ENCODE results near the gene NR4A2.

NR4A2 gene

DNA sequence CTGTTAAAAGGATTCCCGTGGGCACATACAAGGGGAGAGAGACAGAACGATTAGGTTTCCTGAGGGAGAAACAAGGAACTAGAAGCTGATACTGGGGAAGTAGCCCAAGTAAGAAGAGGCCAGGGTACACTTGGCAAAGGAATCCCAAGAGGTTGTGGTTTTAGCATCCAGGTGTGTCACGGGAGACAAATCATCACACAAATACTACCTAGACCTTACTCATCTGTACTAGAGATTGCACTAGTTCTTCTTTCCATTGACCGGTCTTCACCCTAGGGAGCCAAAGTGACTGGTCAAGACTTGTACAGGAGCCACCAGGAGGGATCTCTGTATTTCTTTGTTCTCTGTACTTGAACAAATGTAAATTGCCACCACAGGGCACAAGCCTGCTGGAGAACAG lies 14.2 kb upstream of the NR4A2 start:
- no peak for TF ChIP-seq CTCF (IDR thresholded peaks at IDR 0.05; ENCODE audit: borderline replicate concordance, control extremely low read depth, extremely low read depth, insufficient read depth, missing control alignments)
- no peak for DNase-seq (ENCODE audit: low spot score)
- in situ Hi-C loops (cut with MboI; ENCODE audit: low sequenced_read_pairs, unreplicated experiment), result loop anchor here (10.0 kb wide), 1 partner anchor 238 kb away; no protein-coding TSS in a partner anchor

DNA sequence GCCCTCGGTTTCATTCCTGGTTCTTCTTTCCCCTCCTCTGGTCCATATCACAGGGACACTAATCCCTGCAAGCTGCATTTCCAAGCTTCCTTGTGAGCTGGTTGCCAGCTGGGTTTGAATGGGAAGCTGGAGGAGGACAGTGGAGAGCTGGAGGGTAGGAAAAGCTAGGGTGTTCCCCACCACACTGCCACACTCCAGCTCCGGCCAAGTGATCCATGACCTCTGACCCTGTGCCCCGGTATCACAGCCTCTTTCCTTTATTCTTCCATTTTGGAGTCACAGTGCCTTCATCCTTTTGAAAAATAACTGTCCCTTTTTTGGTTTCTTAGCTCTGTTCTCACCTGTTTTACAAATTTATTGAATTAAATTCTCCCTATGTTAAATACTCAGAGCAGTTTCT lies 13.1 kb upstream of the NR4A2 start:
- TF ChIP-seq CTCF (IDR thresholded peaks at IDR 0.05; ENCODE audit: borderline replicate concordance, control extremely low read depth, extremely low read depth, insufficient read depth, missing control alignments), result no peak
- DNase-seq (ENCODE audit: low spot score), result no peak
- in situ Hi-C loops (cut with MboI; ENCODE audit: low sequenced_read_pairs, unreplicated experiment), result loop anchor here (10.0 kb wide), 1 partner anchor 239 kb away; no protein-coding TSS in a partner anchor

DNA sequence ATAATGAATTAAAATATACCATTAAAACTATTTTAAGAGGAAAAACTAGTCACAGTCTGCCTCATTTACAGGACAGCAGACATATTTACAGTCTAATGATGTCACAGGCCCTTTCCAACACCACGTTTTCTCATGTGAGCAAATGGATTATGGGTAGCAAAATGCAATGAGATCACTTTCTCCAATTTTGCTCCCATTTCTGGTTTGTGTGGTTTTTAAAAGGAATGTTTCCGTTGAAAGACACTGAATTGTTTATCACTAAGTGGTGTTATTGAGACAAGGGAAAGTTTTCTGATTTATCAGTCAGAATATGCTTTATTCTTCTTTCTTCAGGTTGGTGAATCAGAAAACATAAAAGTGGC lies 11.4 kb upstream of the NR4A2 start:
- no peak for DNase-seq (ENCODE audit: low spot score)
- TF ChIP-seq CTCF (IDR thresholded peaks at IDR 0.05; ENCODE audit: borderline replicate concordance, control extremely low read depth, extremely low read depth, insufficient read depth, missing control alignments), result no peak
- in situ Hi-C loops (cut with MboI; ENCODE audit: low sequenced_read_pairs, unreplicated experiment), result loop anchor here (10.0 kb wide), 1 partner anchor 241 kb away; no protein-coding TSS in a partner anchor

GRCh38 chr2:156343096-156343939 lies 10.8 kb upstream of the NR4A2 start:
- DNase-seq (ENCODE audit: low spot score), result no peak
- no peak for TF ChIP-seq CTCF (IDR thresholded peaks at IDR 0.05; ENCODE audit: borderline replicate concordance, control extremely low read depth, extremely low read depth, insufficient read depth, missing control alignments)
- in situ Hi-C loops (cut with MboI; ENCODE audit: low sequenced_read_pairs, unreplicated experiment), result loop anchor here (10.0 kb wide), 1 partner anchor 241 kb away; no protein-coding TSS in a partner anchor

DNA sequence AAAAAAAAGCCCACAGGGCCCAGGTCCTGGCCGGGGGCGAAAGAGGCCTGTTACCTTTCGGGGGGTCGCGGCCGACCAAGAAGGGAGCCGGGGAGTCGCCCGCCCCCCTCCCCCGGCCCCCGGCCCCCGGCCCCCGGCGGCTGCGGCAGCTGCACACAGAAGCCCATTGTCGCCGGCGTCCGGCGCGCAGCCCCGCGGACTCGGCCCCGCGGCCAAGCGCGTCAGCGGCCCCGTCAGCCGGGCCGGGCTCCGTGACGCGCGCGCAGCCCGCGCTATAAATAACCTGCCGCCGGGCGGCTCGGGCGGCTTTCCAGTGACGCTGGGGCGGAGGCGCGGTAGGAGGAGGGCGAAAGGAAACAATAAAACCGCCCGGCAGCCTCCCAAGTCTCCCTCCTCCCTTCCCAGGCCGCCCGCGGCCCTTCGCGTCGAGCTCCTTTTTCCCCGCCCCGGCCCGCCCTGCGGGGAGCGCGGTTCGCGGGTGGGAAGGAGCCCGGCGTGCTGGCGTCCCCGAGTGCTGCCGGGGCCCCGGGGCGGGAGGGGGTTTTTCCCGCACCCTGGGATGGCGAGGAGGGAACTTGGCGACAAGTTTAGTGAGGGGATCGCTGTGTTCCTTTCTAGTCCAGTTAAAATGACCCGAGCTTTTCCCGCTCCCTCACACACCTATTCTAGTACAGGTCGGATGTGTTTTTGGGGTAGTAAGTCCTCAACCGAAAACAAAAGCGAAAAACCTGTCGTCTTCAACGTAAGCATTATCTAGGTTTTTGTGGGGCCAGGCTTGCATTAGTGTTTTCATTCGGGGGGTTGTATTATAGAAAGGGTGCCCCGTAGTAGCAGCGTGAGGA lies 10.0 kb upstream of the NR4A2 start:
- no peak for TF ChIP-seq CTCF (IDR thresholded peaks at IDR 0.05; ENCODE audit: borderline replicate concordance, control extremely low read depth, extremely low read depth, insufficient read depth, missing control alignments)
- DNase-seq (ENCODE audit: low spot score), result peak; percentile 89
- in situ Hi-C loops (cut with MboI; ENCODE audit: low sequenced_read_pairs, unreplicated experiment), result loop anchor here (10.0 kb wide), 1 partner anchor 242 kb away; no protein-coding TSS in a partner anchor

- in situ Hi-C loops (cut with MboI; ENCODE audit: low sequenced_read_pairs, unreplicated experiment), result loop anchor here (10.0 kb wide), 1 partner anchor 243 kb away; no protein-coding TSS in a partner anchor
- TF ChIP-seq CTCF (IDR thresholded peaks at IDR 0.05; ENCODE audit: borderline replicate concordance, control extremely low read depth, extremely low read depth, insufficient read depth, missing control alignments), result no peak
- DNase-seq (ENCODE audit: low spot score), result peak; percentile 91
Observed at GRCh38 chr2:156341452-156342253, 9.1 kb upstream of the NR4A2 start.

Data from GM13976 (cell line).